Stimulated activated CD8-positive, alpha-beta memory T cell treated with anti-CD3 and anti-CD28 coated beads, Interleukin-4, amount 100 ng/mL, for 1 hour (primary cell): ENCODE results near the gene MBNL2.
"Not testable (repeated sequence)": the region's sequence is repeated elsewhere in the genome, so short reads cannot be mapped to it uniquely, and the experiment has no call there.

Source experiments
- DNase-seq, 2 donors: peaks; one replicate each; pipeline ENCODE4 v3.0.0-alpha.2; 2020; ENCODE audit warnings: low read depth in 2 of 2, low spot score in 1 of 2

The MBNL2 gene

DNA sequence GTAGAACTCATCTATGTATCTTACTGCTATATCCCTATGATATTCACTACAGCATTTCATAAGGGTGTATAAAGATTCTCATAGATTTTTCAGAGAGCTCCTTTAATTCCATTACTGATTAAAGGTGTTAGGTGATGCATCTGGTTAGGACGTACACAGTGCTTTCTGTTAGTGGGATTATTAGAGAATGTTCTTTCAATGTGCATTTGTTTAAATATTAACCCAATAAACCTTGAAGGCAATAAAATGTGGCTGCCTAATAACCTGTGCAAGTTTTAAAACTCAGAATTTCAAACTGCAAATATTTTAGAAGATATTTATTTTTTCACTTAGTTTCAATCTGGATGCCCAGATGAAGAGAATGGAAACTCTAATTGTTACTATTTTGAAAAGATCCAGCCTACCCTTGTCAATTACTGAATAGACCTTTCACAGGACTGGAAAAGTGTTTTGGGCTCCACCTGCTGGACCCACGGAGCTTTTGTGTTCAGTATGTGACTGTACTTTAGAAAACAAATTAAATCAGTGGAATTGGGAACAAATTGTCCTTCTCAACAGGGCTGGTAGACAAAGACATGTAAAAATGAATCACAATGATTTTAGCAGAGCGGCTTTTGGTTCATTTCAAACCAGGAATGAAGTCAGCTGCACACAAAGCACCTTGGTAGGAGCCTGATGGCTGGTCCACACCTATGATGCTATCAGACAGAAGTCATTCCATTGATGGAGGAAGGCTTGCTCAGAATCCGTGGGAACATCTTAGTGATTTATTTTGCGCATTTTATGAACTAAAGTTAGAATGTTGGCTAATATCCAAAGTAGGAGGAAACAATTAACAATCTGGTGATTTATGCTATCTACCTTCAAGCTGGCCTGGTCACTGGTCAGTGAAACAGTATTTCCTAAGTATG, 122.4 kb downstream of the MBNL2 start:
- peak in 1 of 2 donors; percentile 3 for DNase-seq

DNA sequence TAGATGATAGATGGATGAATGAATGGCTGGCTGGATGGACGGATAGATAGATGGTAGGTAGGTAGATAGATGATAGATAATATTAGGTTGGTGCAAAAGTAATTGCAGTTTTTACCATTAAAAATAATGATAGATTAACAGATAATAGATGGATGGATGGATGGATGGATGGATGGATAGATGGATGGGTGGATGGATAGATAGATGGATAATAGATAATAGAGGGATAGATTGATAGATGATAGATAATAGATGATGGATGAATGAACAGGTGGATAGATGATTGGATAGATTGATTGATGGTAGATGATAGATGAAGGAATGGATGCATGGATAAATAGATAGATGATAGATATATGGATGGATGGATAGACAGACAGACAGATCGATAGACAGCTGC, 124.0 kb downstream of the MBNL2 start:
- no peak for DNase-seq

DNA sequence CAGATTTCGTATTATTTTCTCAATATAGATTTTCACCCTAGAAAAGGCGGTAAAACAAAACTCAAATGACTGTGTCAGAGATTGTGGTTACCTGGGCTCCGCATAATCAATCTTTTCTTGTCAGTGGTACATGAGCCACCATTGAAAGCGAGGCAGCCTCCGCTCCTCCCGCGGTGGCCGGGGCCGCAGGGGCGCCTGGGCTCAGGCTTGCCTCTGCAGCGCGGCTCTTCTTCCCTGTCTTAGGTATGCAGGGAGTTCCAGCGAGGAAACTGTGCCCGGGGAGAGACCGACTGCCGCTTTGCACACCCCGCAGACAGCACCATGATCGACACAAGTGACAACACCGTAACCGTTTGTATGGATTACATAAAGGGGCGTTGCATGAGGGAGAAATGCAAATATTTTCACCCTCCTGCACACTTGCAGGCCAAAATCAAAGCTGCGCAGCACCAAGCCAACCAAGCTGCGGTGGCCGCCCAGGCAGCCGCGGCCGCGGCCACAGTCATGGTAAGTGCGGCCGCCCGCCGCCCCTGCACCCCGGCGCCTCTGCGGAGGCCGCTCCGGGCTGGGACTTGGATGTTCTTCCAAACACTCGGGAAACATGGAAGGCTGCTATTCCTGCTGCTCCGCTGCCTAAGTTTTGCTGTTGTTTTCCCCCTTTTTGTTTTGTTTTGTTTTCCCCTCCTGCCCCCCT, 124.6 kb downstream of the MBNL2 start:
- DNase-seq = no peak

DNA sequence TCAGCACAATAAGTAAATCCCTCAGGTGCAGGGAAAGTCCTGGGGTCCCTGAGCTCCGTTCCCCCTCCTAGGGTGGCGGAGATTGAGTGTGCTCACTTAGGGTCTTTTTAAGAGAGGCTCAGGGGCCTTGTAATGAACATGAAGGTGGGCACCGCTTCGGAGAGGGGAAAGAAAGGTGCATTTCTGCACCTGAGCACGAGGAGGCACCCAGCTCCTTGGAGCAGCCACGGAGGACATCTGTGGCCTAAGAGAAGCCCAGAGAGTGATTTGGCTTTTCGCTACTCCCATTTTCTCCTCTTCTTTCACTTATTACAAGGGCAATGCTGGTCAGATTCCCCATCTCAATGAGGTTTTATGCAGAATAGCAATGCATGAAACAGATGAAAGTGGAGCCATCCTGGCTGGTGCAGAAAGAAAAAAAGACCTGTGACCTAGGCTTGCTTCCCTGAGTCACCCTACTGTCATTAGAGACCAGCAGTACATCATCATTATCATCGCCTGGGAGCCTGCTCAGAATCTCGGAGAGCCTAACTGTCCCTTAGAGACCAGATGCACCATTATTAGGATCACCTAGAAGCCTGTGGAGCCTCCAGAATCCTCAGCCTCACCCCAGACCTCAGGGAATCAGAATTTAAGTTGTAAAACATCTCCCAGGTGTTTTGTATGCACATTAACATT, 125.3 kb downstream of the MBNL2 start:
- no peak for DNase-seq

DNA sequence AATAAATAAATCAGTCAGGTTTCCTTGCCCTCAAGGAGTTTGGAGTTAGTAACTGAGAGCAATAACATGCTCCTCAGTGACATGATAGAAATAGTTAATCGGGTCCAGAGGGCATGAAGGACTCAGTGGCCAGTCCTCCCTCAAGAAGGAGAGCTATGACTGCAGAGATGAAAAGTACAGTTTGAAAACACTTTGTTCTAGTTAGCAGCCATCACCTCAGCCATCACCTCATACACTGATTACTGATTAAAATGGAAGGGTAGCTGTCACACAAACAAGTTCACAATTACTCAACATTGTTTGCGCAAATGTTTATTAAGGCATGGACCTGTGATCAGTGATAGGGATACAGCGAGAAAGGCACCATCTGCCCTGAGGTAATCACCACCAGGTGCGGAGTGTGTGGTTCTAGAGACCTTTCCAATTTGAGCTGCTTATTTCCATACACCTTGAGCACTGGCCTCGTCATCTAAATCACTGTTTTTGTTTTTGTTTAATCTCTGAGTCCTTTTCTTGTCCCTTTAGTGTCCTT, 126.5 kb downstream of the MBNL2 start:
- no peak for DNase-seq

DNA sequence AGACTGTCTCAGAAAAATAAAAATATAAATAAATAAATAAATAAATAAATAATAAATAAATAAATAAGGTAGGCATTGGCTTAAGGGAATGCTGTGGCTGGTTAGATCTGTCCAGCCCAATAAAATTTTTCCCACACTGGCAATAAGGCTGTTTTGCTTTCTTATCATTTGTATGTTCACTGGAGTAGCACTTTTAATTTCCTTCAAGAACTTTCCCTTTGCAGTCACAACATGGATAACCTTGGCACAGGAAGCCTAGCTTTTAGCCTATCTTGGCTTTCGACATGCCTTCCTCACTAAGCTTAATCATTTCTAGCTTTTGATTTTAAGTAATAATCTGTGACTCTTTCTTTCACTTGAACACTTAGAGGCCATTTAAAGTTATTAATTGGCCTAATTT, 129.9 kb downstream of the MBNL2 start:
- not testable (repeated sequence) for DNase-seq

DNA sequence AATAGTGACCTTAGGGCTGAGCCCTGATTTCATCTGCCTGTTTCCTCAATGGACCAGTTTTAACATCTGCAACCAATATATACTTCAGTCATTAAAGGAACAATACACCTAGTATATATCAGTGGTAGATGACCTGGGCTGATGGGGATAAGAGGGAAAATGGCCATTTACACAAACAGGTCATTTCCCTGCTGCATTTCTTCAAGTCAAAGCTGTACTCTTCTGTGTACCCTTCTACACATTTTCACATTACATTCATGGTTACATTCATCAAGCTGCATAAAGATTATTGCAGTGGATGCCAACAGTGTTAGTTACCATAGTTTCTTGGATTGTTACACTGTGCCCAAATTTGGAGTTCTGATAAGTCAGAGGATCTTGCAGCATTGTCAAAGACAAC, 130.7 kb downstream of the MBNL2 start:
- DNase-seq = no peak

DNA sequence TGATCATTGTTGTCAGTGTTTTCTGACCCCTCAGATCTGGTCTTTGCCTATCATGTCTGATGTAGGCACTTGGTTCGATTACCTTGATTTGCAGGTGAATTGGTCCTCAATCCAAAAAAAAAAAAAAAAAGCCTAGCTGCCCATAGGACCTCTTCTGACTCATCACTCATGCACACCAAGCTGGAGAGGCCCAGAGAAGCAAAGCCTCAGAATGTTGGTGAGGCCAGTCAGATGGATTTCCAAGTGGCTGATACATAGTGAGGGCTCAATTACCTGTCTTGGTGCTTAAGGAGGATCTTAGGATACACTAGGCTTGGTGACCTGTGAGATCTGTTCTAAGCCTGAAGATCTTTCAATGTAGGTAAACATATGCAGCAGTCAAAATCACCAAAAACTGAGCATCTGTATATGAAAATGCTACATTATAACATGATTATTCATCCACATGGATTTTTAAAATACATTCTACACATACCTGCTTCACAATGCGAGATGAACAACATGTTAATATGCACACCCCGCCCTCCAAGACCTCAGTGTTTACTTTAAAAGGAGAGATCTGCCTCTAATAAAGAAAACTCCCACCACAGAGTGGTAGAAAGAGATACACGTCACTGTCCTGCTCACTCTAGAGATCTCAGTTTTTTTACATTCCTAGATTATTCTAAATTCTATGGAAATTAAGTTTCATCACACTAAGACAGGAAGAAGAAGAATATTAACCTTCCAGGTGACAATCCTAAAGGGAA, 132.0 kb downstream of the MBNL2 start:
- no peak for DNase-seq

DNA sequence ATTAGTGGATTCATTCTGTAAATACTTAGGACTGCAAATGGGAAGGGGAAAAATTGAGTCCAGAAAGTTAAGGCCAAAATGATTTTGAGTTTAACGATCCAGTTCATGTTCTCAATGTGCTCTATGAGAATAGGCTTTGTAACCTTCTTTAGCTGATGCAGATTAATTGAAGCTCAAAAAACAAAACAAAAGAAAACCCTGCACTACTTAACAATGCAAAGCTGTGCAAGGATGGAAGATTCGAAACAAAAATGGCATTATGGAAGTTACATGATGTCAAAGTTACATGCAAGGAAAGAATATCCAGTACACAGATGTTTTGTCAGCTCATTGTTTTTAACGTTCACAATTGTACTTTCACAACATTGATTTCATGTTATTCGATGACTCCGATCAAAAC, 132.7 kb downstream of the MBNL2 start:
- DNase-seq = no peak

DNA sequence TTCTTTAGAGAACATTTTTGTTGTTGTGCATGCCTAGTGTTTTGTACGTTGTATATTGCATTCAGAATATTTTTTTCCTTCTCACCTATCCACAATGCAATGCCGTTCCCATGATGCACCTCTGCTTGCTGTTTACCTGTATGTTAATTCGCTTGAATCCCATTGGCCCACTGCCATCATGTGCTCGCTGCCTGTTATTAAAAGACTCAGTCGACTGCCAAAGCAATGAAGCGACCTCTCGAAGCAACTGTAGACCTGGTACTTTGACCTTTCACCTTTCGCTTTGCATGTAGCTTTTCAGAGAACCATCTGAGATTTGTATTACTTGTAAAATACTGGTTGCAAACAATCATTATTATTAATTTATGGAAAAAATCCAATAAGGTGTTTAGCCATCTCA, 134.5 kb downstream of the MBNL2 start:
- no peak for DNase-seq

DNA sequence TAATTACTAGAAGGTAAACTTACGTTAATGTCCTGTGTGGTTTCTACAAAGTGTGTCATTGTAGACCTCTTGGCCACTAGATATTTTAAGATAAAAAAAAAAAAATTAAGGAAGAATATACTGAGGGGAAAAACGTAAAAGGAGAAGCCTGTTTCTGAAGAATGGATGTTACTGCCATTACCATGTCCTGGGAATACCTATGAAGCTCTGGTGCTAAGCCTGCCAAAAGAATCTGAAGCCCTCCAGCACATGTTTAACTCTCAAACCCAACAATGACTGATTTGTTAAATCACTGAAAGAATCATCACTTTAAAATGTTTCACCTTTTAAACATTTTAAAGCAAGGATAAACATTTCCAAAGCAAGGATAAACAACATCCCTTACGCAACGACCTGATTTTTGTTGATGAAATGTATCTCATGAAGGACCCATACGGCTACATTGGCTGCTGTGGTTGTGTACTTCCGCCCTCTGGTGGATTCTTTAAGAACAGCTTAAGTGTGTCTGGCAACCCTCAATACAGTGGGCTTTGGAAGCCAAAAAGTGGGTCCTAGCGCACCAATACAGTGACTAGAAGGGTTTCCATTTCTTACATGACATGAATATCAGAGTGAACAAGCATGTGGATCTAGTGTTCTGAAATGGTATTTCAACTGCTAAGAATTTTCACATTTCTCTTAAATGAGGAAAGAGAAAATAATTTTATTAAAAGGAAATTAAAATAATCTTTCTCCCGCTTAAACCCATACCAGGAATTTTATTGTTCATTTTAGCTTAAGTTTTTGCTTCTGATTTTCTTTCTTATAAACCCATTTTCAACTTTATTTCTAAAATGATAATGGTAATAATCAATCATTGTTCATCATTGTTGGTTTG, 137.3 kb downstream of the MBNL2 start:
- no peak for DNase-seq

DNA sequence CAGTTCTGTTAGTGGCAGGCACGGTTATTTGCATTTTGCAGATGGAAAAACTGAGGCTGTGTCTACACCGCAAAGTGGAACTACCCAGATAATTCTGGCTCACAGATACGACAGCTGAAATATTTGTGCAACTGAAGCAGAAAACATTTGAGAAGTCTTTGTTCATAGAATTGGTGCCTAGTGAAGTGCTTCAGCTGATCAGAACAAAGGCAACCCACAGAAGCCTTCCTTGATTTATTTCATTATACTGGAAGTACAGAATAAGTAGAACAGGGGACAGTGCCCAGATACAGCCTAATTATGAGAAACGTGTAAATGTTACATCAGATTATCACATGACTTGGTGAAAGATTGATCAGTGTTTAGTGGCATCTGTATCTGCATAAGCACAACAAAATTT, 138.5 kb downstream of the MBNL2 start:
- DNase-seq = no peak

DNA sequence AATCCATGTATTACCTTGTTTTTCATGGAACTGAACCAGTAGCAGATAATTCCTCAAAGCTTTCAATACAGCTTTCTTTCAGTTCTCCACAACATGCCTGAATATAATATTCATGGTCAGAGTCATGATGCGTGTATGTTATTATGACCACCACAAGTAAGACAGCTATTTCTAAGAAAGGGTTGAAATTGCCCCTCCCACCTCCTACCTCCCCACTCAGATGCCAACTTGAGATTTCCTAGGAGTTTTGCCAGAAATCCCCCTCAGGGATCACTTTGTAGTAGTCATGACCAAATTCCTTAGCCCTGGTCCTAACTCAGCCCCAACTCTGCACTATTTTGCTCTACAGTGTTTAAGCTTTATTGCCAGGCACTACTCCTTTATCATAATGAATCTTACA, 141.9 kb downstream of the MBNL2 start:
- DNase-seq = no peak

DNA sequence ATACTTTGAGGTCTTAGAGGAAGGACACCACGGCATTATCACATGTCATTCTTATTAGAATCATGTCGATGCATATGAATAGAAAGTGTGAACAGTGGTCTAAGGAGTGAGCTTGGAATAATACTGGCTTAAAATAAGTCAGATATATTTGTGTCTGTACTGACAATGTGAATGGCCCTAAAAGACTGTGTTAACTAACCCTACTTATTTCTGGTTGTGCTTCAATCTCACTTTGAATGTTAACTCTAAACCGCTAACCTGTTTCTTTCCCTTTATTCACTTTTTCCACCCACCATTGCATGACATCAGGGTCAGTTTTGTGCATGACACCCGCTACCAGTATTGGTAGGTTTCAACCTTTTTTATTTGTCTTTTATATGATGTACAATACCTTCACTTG, 142.7 kb downstream of the MBNL2 start:
- no peak for DNase-seq

DNA sequence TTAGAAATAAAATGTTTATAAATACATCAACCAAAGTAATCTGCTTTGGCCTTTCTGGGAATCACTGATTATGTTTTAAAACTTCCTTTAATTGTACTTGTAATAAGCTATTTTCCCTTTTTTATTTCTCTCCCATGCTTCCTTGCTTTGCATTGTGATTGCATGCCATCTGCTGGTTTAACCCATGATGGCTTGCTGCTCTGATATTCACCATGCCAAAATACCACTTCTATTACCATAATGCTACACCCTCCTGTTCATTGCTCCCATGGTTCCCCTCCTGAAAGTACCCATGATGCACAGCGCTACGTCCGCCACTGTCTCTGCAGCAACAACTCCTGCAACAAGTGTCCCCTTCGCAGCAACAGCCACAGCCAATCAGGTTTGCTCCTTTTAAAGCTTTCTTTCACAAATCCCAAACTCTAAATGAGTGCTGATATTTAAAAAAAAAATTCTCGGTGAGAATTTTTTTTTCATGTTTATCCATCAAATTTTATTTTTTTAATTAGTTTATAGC, 144.1 kb downstream of the MBNL2 start:
- no peak for DNase-seq

DNA sequence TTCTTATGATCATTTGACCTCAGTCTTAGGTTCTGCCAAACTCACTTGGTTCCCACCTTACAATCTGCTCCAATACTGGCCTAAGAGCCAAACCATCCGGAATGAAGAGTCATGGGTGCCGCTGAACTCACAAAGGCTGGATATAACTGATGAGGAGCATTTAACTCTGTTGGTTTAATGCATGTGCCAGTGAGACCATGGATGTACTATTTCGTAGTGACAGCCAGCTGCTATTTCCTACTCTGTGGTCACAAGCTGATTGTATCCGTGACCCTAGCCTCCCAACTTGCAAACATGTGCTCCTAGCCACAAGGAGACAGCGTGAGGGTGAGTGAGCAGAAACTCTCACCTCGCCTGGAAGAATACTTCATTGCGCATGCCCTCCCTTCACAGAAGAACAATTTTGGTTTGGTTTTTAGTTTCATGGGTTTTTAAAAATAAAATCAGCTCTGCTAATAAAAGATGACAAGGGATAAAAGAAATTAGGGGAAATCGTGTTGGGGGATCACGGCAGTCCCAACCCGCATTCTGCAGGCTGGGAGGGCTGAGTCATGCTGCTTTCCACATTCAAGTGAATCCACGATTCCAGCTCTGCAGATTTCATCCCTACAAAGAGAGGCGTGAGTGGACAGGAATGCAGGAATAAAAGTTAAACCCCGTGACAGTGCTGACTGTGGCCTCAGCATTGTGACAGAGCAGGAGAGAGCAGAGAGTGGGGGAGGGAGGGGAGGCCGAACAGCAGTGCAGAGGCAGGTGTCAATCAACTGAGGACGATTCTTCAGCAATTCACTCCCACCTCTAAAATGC, 145.1 kb downstream of the MBNL2 start:
- DNase-seq = no peak

DNA sequence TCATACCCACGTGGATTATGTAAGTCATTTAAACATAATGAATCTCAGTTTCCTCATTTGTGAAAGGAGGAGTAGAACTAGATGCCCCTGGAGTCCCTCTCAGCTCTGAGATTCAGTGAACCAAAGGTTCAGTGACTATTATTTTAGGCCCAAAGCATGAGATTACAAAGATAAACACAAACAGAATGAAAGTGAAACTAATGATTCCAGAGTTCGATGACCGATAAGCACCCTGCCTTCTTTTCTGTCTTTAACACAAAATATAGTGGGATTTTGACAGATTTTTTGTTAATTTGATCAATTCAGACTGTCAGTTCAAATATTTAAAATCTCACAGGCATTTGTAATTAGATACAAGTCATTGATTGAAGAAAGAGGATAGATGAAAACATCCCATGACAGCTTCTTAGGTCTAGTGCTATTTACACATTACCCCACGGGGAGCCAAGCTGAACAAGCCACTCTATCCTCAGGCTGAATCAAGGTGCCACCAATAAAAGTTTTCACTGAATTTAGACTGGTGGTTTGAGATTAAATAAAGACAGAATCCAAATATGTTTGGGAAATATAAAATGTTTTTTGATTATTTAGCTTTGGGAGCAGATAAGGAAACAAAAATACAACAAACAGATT, 147.2 kb downstream of the MBNL2 start:
- DNase-seq = no peak

DNA sequence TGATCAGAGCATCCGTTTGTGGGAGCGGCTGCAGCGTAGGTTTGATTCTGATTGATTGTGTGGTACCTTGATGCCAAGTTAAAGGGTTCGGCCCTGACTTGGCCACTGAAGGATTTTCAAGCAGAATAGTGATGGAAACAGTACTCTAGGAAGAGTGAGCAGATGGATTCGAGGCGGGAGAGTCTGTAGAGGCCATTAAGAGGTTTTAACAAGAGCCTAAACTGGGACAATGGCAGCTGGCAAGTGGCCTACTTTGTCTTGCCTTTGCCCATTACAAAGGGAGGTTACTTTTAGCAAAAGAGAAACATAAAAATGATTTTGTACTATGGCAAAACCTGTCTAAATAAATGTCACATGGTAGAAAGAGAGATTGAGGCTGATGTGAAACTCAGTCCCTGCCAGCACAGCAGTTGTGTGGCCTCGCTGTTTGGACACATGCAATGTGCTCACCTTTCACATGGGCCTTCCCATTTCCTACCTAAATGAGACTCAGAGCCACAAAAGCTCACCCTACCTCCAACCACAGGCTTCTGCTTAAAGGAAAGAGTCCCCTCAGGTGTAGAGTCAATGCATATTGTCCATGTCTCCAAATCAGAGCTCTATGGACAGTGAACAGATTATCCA, 149.5 kb downstream of the MBNL2 start:
- no peak for DNase-seq
